22Rv1 (cell line): ENCODE data around the gene RGS7.

Experiments
- CTCF ChIP-seq: fragments of 450-650 bp; IDR thresholded peaks from 2 replicates; pipeline ENCODE4 v1.5.1; 2017; ENCODE audit warnings: mild to moderate bottlenecking
- ZFX ChIP-seq: fragments of 450-650 bp; IDR thresholded peaks from 2 replicates; pipeline ENCODE4 v1.6.1; 2017; ENCODE audit warnings: antibody characterized with exemption, borderline replicate concordance

DNA sequence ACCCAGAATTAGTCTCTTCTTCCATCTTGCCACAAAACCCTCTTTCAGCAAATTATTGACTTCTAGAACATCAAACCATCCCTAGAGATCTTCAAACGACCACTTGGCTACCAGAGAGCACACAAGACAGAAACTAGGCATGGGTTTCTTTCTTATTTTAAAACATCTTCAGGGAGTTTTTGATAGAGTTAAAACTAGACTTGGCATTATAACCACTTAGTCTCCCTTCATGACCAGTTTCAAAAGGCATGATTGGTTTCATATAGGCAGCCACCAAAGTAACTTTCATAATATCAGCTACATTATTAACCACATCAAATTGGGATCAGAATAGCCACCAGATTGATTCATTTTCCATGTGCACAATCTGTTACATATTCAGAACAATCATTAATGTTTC is 376.7 kb downstream of the RGS7 start:
- TF ChIP-seq CTCF (no peak), ZFX (no peak)
